B cell (primary cell): ENCODE measurements around the gene PEX6. TPM values are rescaled to one million over a fixed set of nuclear protein-coding genes. Genes with fewer than 3 reads are reported as not detected.
A peak's percentile ranks its signal among the peaks of the same experiment; 100 is the strongest.

Source experiments
- ATAC-seq: fragments of 200-7000 bp; cut with Tn5 transposase; one replicate; pipeline ENCODE4 v1.10.0; 2021; ENCODE audit warnings: low read depth, mild to moderate bottlenecking, moderate number of reproducible peaks, moderate library complexity
- CTCF ChIA-PET: fragments of 350-600 bp; sonication (Branson Sonifier 250); formaldehyde crosslinking; loops from one replicate; lab custom pipeline; 2021; ENCODE audit warnings: antibody characterized with exemption, inconsistent platforms; lab: Charles Lee
- POLR2A ChIA-PET: fragments of 350-600 bp; sonication (Branson Sonifier 250); formaldehyde crosslinking; loops from one replicate; lab custom pipeline; 2021; ENCODE audit warnings: antibody characterized with exemption; lab: Charles Lee
- DNase-seq: peaks from one replicate; pipeline ENCODE4 v3.0.0; 2013
- H2AFZ ChIP-seq: 2 replicates; pipeline ENCODE4 v1.6.1; 2012; ENCODE audit warnings: mild to moderate bottlenecking, low read depth, low read length; ENCODE audit not compliant: insufficient read depth, poor library complexity, severe bottlenecking
- H3K27ac ChIP-seq, 2 donors: 1 replicate in 1 of 2; 2 replicates in 1 of 2; pipeline ENCODE4 v1.5.1; 2012 to 2013; ENCODE audit warnings: low read length in 2 of 2, mild to moderate bottlenecking in 2 of 2, moderate library complexity in 1 of 2
- H3K27me3 ChIP-seq, 4 experiments: fragments of 200-600 bp in 1 of 4; sonication (generic) in 1 of 4; replicated peaks in 1 of 4; 1 replicate in 2 of 4; 2 replicates in 2 of 4; pipeline versions ENCODE4 v1.6.1 to v1.7.0; 2013 to 2016; ENCODE audit warnings: low read length in 3 of 4, mild to moderate bottlenecking in 2 of 4, mixed read lengths in 1 of 4, moderate library complexity in 1 of 4; ENCODE audit not compliant: insufficient read depth in 4 of 4, control insufficient read depth in 3 of 4; ENCODE audit errors: control extremely low read depth in 1 of 4
- H3K36me3 ChIP-seq, 2 experiments: replicated peaks in 1 of 2; 1 replicate in 1 of 2; 2 replicates in 1 of 2; pipeline versions ENCODE4 v1.6.1 to v1.7.1; 2013; ENCODE audit warnings: low read length in 1 of 2; ENCODE audit not compliant: insufficient read depth in 2 of 2, control insufficient read depth in 1 of 2; ENCODE audit errors: control extremely low read depth in 1 of 2, extremely low read depth in 1 of 2
- H3K4me1 ChIP-seq, 2 donors: fragments of 200-600 bp in 1 of 2; sonication (generic) in 1 of 2; 1 replicate in 1 of 2; 2 replicates in 1 of 2; pipeline versions ENCODE4 v1.5.1 to v1.6.1; 2013 to 2017; ENCODE audit warnings: low read length in 2 of 2; ENCODE audit not compliant: control insufficient read depth in 2 of 2, insufficient read depth in 2 of 2
- H3K4me2 ChIP-seq: replicated peaks from 2 replicates; pipeline ENCODE3; 2012; ENCODE audit warnings: mild to moderate bottlenecking, low read depth, low read length; ENCODE audit not compliant: poor library complexity, severe bottlenecking
- H3K4me3 ChIP-seq, 5 experiments: fragments of 200-600 bp in 1 of 5; sonication (generic) in 1 of 5; 1 replicate in 3 of 5; 2 replicates in 2 of 5; pipeline versions ENCODE4 v1.5.1 to v1.7.0; 2011 to 2016; ENCODE audit warnings: low read length in 4 of 5, mild to moderate bottlenecking in 4 of 5, low read depth in 2 of 5, control low read depth in 1 of 5, moderate library complexity in 1 of 5; ENCODE audit not compliant: insufficient read depth in 1 of 5; ENCODE audit errors: control extremely low read depth in 1 of 5, extremely low read depth in 1 of 5
- H3K79me2 ChIP-seq: fragments of 200-600 bp; sonication (generic); one replicate; pipeline ENCODE4 v1.6.0; 2016; ENCODE audit warnings: low read length; ENCODE audit not compliant: control insufficient read depth, insufficient read depth
- H3K9ac ChIP-seq: fragments of 200-600 bp; sonication (generic); 2 replicates; pipeline ENCODE4 v1.6.1; 2017; ENCODE audit warnings: mild to moderate bottlenecking, low read length, moderate library complexity
- H3K9me3 ChIP-seq, 3 donors: one replicate each; pipeline versions ENCODE4 v1.6.1 to v1.7.1; 2013; ENCODE audit warnings: low read length in 2 of 3; ENCODE audit not compliant: control insufficient read depth in 2 of 3, insufficient read depth in 1 of 3; ENCODE audit errors: control extremely low read depth in 1 of 3
- H4K20me1 ChIP-seq: 2 replicates; pipeline ENCODE4 v1.6.0; 2012; ENCODE audit warnings: mild to moderate bottlenecking, low read length; ENCODE audit not compliant: insufficient read depth, control insufficient read depth, poor library complexity, severe bottlenecking
- H3K27ac Mint-ChIP-seq: one replicate; pipeline ENCODE4 v1.8.0; 2021; ENCODE audit warnings: mixed read lengths
- H3K27me3 Mint-ChIP-seq: one replicate; pipeline ENCODE4 v1.8.0; 2021; ENCODE audit warnings: mixed read lengths
- H3K4me1 Mint-ChIP-seq: one replicate; pipeline ENCODE4 v1.8.0; 2021; ENCODE audit warnings: mixed read lengths
- H3K4me3 Mint-ChIP-seq: one replicate; pipeline ENCODE4 v1.8.0; 2021; ENCODE audit warnings: mixed read lengths
- H3K9me3 Mint-ChIP-seq: one replicate; pipeline ENCODE4 v1.8.0; 2022; ENCODE audit warnings: mixed read lengths; ENCODE audit not compliant: insufficient read depth
- CTCF ChIP-seq: fragments of 200-600 bp; IDR thresholded peaks from one replicate; pipeline ENCODE4 v1.8.0; 2022; ENCODE audit warnings: antibody characterized with exemption, mild to moderate bottlenecking
- EZH2 ChIP-seq: IDR thresholded peaks from 2 replicates; pipeline ENCODE4 v1.6.1; 2012; ENCODE audit warnings: borderline replicate concordance, low read depth, mild to moderate bottlenecking, moderate library complexity, low read length; ENCODE audit not compliant: insufficient read depth, poor library complexity, severe bottlenecking
- WGBS: methylation state at CpG from one replicate; pipeline ENCODE4 v1.1.5; 2013; ENCODE audit warnings: missing lambda C conversion rate; ENCODE audit not compliant: insufficient coverage; 5-methylcytosine and 5-hydroxymethylcytosine counted together
- intact Hi-C: fragments of 100-400 bp; cut with micrococcal nuclease; formaldehyde crosslinking; loops from one replicate; pipeline ENCODE4 v1.10.0; 2022
- polyA plus RNA-seq: library from polyadenylated mRNA; depleted of rRNA; stranded (reverse); fragments of >200 nt; gene quantifications from 2 replicates; pipeline ENCODE4 v1.2.3, GENCODE V29; 2012
- total RNA-seq, 2 donors: library from RNA; stranded (reverse); fragments of 120-200 nt in 1 of 2; gene quantifications; 1 replicate in 1 of 2; 2 replicates in 1 of 2; pipeline versions ENCODE4 v1.2.3 to v1.2.4, GENCODE V29; 2013 to 2022

The PEX6 gene
- total and polyA plus RNA-seq, 2 donors (not counting 1 experiment from before 2014, with no cell fraction given) = 16.0 to 16.6 TPM

- WGBS = 100% methylated on average over 1 of the region's 6 CpGs
- no peaks in the 10 kb centered on the region for H3K27me3 Mint-ChIP-seq
- CTCF ChIA-PET = interaction anchor here (0.6 to 1.1 kb wide), 2 partner anchors 68 to 565 kb away, joined by 3 read pairs; no protein-coding TSS in a partner anchor
- H3K79me2 ChIP-seq = peaks cover 38% of the 10 kb centered on the region
- no peak overlapping the region for H2AFZ ChIP-seq
- DNase-seq (no peak), ATAC-seq (no peak)
- peaks cover 4 to 73% of the 10 kb centered on the region in 2 experiments for H3K36me3 ChIP-seq
- POLR2A ChIA-PET = interaction anchor here (0.6 kb wide), 1 partner anchor 74 kb away, joined by 4 read pairs; no protein-coding TSS in a partner anchor
- no peak overlapping the region for H3K4me3 ChIP-seq
- no peaks in the 10 kb centered on the region for H3K9me3 ChIP-seq
- H3K27ac Mint-ChIP-seq = no peak overlapping the region
- no peak overlapping the region for H3K4me2 ChIP-seq
- intact Hi-C loops = no loop called here
- no peak overlapping the region for H3K4me3 Mint-ChIP-seq
- peaks cover 16% of the 10 kb centered on the region for H3K4me1 Mint-ChIP-seq
- no peaks in the 10 kb centered on the region for H3K9me3 Mint-ChIP-seq
- peaks cover 50% of the 10 kb centered on the region for H4K20me1 ChIP-seq
- TF ChIP-seq EZH2 (no peak), CTCF (no peak)
- no peak overlapping the region for H3K9ac ChIP-seq
- no peaks in the 10 kb centered on the region for H3K27me3 ChIP-seq
- peaks cover under 1 to 5% of the 10 kb centered on the region in 2 donors for H3K4me1 ChIP-seq
- H3K27ac ChIP-seq = peak overlapping the region in 1 of 2 donors; percentile 39
These were observed 38.4 kb downstream of the PEX6 start for GRCh38 chr6:42940493-42941045.

- Mint-ChIP-seq H3K27ac (peak overlapping the region; percentile 10), H3K4me3 (no peak overlapping the region), H3K9me3 (no peaks in the 10 kb centered on the region), H3K27me3 (no peaks in the 10 kb centered on the region), H3K4me1 (peaks cover 20% of the 10 kb centered on the region)
- no peak for DNase-seq
- peaks cover 5 to 10% of the 10 kb centered on the region in 2 donors for H3K4me1 ChIP-seq
- ATAC-seq = no peak
- H2AFZ ChIP-seq = no peak overlapping the region
- no peak overlapping the region for H3K9ac ChIP-seq
- peaks cover 4 to 74% of the 10 kb centered on the region in 2 experiments for H3K36me3 ChIP-seq
- ChIA-PET CTCF (interaction anchor here (0.6 to 1.1 kb wide), 2 partner anchors 43 to 566 kb away, joined by 3 read pairs; no protein-coding TSS in a partner anchor), POLR2A (no interaction called here)
- intact Hi-C loops = no loop called here
- H4K20me1 ChIP-seq = peaks cover 57% of the 10 kb centered on the region
- no CpG with 5 or more reads among the region's 4 CpGs for WGBS
- no peak overlapping the region for H3K27ac ChIP-seq
- no peak overlapping the region for H3K4me2 ChIP-seq
- TF ChIP-seq CTCF (no peak), EZH2 (no peak)
- no peaks in the 10 kb centered on the region for H3K27me3 ChIP-seq
- H3K79me2 ChIP-seq = peaks cover 45% of the 10 kb centered on the region
- H3K9me3 ChIP-seq = no peaks in the 10 kb centered on the region
- H3K4me3 ChIP-seq = no peak overlapping the region
These were observed 39.2 kb downstream of the PEX6 start for GRCh38 chr6:42939810-42940167.
